GM18511 (cell line): ENCODE measurements around the gene ADGRB2.
A peak's percentile ranks its signal among the peaks of the same experiment; 100 is the strongest.

Experiments
- ATAC-seq: cut with Tn5 transposase; IDR thresholded peaks from one replicate; pipeline ENCODE4 v1.9.1; 2021; ENCODE audit warnings: mild to moderate bottlenecking, moderate library complexity; ENCODE audit not compliant: unreplicated experiment

The ADGRB2 gene

GRCh38 chr1:31749785-31750735 is 14.1 kb downstream of the ADGRB2 start:
- ATAC-seq, result no peak

GRCh38 chr1:31748365-31748764 is 15.8 kb downstream of the ADGRB2 start:
- ATAC-seq, result no peak

- no peak for ATAC-seq
Observed at GRCh38 chr1:31747304-31747703, 16.8 kb downstream of the ADGRB2 start.

GRCh38 chr1:31746687-31747086 is 17.5 kb downstream of the ADGRB2 start:
- ATAC-seq, result no peak

GRCh38 chr1:31745946-31746670 is 18.0 kb downstream of the ADGRB2 start:
- ATAC-seq, result no peak

GRCh38 chr1:31745096-31745945 is 18.8 kb downstream of the ADGRB2 start:
- ATAC-seq, result peak; percentile 20

GRCh38 chr1:31744165-31744888 is 19.8 kb downstream of the ADGRB2 start:
- peak; percentile 72 for ATAC-seq

- no peak for ATAC-seq
Observed at GRCh38 chr1:31742462-31743212, 21.5 kb downstream of the ADGRB2 start.

- ATAC-seq, result no peak
Observed at GRCh38 chr1:31739346-31739745, 24.8 kb downstream of the ADGRB2 start.

GRCh38 chr1:31736675-31737074 is 27.5 kb downstream of the ADGRB2 start:
- no peak for ATAC-seq

GRCh38 chr1:31735571-31735970 is 28.6 kb downstream of the ADGRB2 start:
- no peak for ATAC-seq

- ATAC-seq, result no peak
Observed at GRCh38 chr1:31734582-31735107, 29.5 kb downstream of the ADGRB2 start.

GRCh38 chr1:31733389-31734219 is 30.5 kb downstream of the ADGRB2 start:
- ATAC-seq, result no peak

- ATAC-seq, result no peak
Observed at GRCh38 chr1:31732751-31733289, 31.3 kb downstream of the ADGRB2 start.

GRCh38 chr1:31732343-31732742 is 31.8 kb downstream of the ADGRB2 start:
- no peak for ATAC-seq

- ATAC-seq, result no peak
Observed at GRCh38 chr1:31731049-31731565, 33.0 kb downstream of the ADGRB2 start.

GRCh38 chr1:31730336-31731048 is 33.6 kb downstream of the ADGRB2 start:
- no peak for ATAC-seq
